Epithelial cell of prostate (primary cell): ENCODE results near the gene CNTNAP1.
"Not testable (repeated sequence)": the region's sequence is repeated elsewhere in the genome, so short reads cannot be mapped to it uniquely, and the experiment has no call there.

ENCODE experiments used
- DNase-seq: peaks from one replicate; pipeline ENCODE4 v3.0.0-alpha.2; 2011; ENCODE audit warnings: low read depth, low spot score
- H3K27ac ChIP-seq: fragments of 450-650 bp; 2 replicates; pipeline ENCODE4 v1.5.1; 2017; ENCODE audit warnings: mild to moderate bottlenecking

CNTNAP1 gene

GRCh38 chr17:42709561-42709960 is 27.2 kb downstream of the CNTNAP1 start:
- no peak overlapping the region for H3K27ac ChIP-seq
- no peak for DNase-seq

GRCh38 chr17:42720996-42721583 is 38.8 kb downstream of the CNTNAP1 start:
- no peak for DNase-seq
- H3K27ac ChIP-seq: no peak overlapping the region

DNA sequence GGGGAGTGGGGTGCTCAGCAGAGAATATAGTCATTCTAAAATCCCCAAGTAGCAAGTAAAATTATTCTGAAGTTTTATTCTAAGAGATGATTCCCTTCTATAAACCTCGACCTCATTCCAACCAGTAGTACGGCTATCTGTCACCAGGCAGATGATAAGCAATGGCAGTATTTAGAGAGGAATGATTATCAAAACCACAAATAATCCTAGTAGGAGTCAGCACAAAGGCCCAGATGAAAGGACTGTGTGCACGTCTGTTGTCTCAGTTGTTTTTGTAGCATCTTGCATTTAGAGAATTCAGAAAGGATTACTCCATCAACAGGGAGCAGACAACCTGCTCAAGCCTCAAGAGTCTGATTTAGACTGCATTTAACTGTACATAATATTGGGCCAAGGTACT is 41.3 kb downstream of the CNTNAP1 start:
- no peak for DNase-seq
- H3K27ac ChIP-seq: no peak overlapping the region

DNA sequence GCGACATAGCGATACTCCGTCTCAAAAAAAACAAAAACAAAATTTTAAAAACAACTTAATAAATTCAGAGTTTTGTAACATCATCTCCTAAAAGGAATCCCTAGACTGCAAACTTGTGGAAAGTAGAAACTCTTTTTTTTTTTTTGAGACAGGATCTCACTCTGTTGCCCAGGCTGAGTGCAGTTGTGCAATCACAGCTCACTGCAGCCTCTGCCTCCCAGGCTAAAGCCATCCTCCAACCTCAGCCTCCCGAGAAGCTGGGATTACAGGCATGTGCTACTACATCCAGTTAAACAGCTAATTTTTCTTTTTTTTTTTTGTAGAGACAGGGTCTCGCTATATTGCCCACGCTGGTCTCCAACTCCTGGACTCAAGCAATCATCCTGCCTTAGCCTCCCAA is 42.8 kb downstream of the CNTNAP1 start:
- no peak overlapping the region for H3K27ac ChIP-seq
- DNase-seq: no peak

DNA sequence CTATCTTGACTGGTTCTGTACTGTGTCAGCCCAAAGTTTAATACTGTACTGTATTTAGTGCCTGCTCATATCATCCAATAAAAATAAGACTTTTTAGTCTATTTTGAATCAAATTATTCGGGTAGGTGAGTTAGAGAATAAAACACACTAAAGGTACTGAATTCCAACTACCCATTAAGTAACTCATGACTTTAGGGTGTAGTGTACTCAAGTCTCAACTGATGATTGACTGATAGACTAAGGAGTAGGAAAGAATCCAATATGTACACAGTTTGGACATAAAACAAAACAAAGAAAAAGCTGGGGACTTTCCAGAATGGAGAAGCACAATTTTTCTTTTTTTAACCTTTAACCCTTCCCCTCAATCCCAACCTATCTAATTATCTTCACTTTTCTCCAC is 58.4 kb downstream of the CNTNAP1 start:
- no peak for DNase-seq
- no peak overlapping the region for H3K27ac ChIP-seq

GRCh38 chr17:42742916-42743315 is 60.6 kb downstream of the CNTNAP1 start:
- DNase-seq: not testable (repeated sequence)

GRCh38 chr17:42743595-42744282 is 61.4 kb downstream of the CNTNAP1 start:
- H3K27ac ChIP-seq: peak overlapping the region; percentile 68
- DNase-seq: no peak

More at GRCh38 chr17:42742916-42743315, 60.6 kb downstream of the CNTNAP1 start:
- H3K27ac ChIP-seq: not testable (repeated sequence)

- H3K27ac ChIP-seq: peak overlapping the region; percentile 68
- no peak for DNase-seq
Observed at GRCh38 chr17:42744283-42744805, 62.0 kb downstream of the CNTNAP1 start.

DNA sequence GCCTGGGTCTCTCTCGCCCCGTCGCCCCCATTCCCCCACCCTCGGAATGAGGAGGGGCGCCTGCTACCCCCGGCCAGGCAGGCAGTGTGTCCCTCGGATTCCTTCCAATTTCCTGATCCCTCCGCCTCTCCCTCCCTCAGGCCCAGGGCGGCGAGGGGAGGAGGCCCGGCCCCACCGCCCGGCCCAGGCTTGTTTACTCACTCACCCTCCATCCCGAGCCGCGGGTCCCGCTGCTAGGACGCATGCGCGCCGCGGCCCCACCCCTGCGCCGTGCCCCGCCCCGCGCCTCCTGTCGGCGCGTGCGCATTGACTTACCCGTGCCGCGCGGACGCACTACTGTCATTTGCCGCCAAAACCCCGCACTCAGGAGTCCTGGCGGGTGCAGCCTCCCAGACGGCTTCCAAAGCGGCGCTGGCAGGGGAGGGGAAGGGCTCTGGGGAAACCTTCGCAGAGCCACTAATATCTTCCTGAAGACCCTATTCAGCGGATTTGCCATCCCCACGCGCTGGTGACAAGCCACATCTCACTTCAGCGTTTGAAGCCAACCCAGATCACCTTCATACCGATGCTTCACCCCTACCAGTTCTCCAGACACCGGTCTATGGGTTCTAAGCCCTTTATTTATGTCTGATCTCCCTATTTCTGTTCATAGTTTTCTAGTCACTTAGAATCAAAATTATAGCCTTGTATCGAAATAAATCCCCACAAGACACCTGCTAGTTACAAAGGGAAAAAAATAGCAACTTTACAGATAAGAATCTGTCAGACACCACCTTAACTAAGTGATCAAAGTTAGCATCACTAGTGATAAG is 62.7 kb downstream of the CNTNAP1 start, which contains the start of gene EZH1:
EZH1 (minus strand) TSS at position 235 of the 812 bp plus-strand sequence. CDS start 16,099 bp downstream, outside the sequence.
- DNase-seq: peak; percentile 31

DNA sequence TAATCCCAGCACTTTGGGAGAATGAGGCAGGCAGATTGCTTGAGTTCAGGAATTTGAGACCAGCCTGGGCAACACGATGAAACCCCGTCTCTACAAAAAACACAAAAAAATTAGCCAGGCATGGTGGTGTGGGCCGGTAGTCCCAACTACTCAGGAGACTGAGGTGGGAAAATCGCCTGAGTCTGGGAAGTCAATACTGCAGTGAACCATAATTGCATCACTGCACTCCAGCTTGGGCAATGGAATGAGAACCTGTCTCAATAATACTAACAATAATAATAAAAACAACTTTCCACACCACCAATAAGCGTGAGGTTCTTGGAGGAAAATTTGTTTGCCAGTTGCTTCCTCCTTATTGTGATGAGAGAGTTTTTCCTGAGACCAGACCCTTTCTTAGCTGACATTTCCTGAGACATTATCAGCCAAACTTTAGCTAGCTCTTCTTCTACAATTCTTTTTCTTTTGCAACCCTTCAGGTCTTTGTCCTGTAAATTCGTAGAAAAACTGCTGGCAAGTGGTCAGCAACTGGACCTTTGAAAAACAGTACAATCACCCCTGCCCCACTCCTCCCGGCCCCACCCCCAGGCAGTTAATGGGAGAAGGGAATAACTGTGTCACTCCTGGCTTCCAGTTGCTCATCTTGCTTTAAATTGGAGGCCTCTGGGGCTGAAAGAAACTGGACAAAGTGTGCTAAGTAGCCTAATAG is 66.0 kb downstream of the CNTNAP1 start:
- no peak for DNase-seq

More for the DNA sequence above, 62.7 kb downstream of the CNTNAP1 start, which contains the start of gene EZH1:
- H3K27ac ChIP-seq: peak within 1 kb of the TSS; percentile 68

GRCh38 chr17:42748908-42749798 is 66.8 kb downstream of the CNTNAP1 start:
- H3K27ac ChIP-seq: no peak overlapping the region

More for the DNA sequence above, 66.0 kb downstream of the CNTNAP1 start:
- no peak overlapping the region for H3K27ac ChIP-seq

More at GRCh38 chr17:42748908-42749798, 66.8 kb downstream of the CNTNAP1 start:
- no peak for DNase-seq
